Ureter (tissue), 1 donor: ENCODE measurements around the gene GPR132. TPM values are rescaled to one million over a fixed set of nuclear protein-coding genes. Genes with fewer than 3 reads are reported as not detected.

ENCODE experiments used
- DNase-seq: peaks from one replicate; pipeline ENCODE4 v3.0.0-alpha.2; 2020; ENCODE audit warnings: low spot score
- total RNA-seq: library from RNA; stranded (reverse); gene quantifications from one replicate; pipeline ENCODE4 v1.2.4, GENCODE V29; 2023
- donor health status: DM: yes; HTN: yes; CAD: no.

The GPR132 gene
- total RNA-seq, 1 donor from 2014 or later: 1.5 TPM

GRCh38 chr14:105020815-105021655 lies 44.2 kb downstream of the GPR132 start, which contains the start of gene CDCA4:
TSS of gene CDCA4 (minus strand) at chr14:105021083. CDS start at chr14:105011929, 9,154 bp downstream.
- DNase-seq: peak; percentile 96

- DNase-seq: no peak
Measured at GRCh38 chr14:105019861-105020814, 45.1 kb downstream of the GPR132 start.

- no peak for DNase-seq
Measured at GRCh38 chr14:105018414-105018813, 46.8 kb downstream of the GPR132 start.

- no peak for DNase-seq
Measured at GRCh38 chr14:105015905-105016304, 49.3 kb downstream of the GPR132 start.

- no peak for DNase-seq
Measured at GRCh38 chr14:105015242-105015641, 50.0 kb downstream of the GPR132 start.

- DNase-seq: no peak
Measured at GRCh38 chr14:105014631-105015030, 50.6 kb downstream of the GPR132 start.

GRCh38 chr14:105014032-105014431 lies 51.2 kb downstream of the GPR132 start:
- no peak for DNase-seq

- DNase-seq: no peak
Measured at GRCh38 chr14:105013150-105013785, 52.0 kb downstream of the GPR132 start.

GRCh38 chr14:105012171-105012985 lies 52.9 kb downstream of the GPR132 start:
- DNase-seq: no peak

- no peak for DNase-seq
Measured at GRCh38 chr14:105011312-105011990, 53.8 kb downstream of the GPR132 start.

GRCh38 chr14:105010891-105011291 lies 54.3 kb downstream of the GPR132 start:
- DNase-seq: no peak

GRCh38 chr14:105010106-105010505 lies 55.1 kb downstream of the GPR132 start:
- DNase-seq: no peak

- no peak for DNase-seq
Measured at GRCh38 chr14:105007593-105008264, 57.5 kb downstream of the GPR132 start.

GRCh38 chr14:105006831-105007592 lies 58.2 kb downstream of the GPR132 start:
- no peak for DNase-seq

GRCh38 chr14:105005929-105006830 lies 59.0 kb downstream of the GPR132 start:
- no peak for DNase-seq

- DNase-seq: no peak
Measured at GRCh38 chr14:105005329-105005928, 59.8 kb downstream of the GPR132 start.
